HEK293 (cell line): ENCODE measurements around the gene RNMT.

Source experiments
- CTCF ChIA-PET: fragments of 350-600 bp; formaldehyde crosslinking; extraction: SDS; loops from one replicate; lab custom pipeline; 2021; ENCODE audit warnings: antibody characterized with exemption; lab: Yijun Ruan, JAX
- POLR2A ChIA-PET: fragments of 300-600 bp; formaldehyde crosslinking; extraction: SDS; loops from one replicate; lab custom pipeline; 2020; ENCODE audit warnings: antibody characterized with exemption, inconsistent platforms; lab: Yijun Ruan, JAX
- H3K27ac ChIP-seq: fragments of 200-500 bp; sonication (Bioruptor generic); 2 replicates; pipeline ENCODE4 v1.5.1; 2014; ENCODE audit warnings: low read depth, low read length, control low read depth, inconsistent platforms; ENCODE audit errors: extremely low read depth
- H3K36me3 ChIP-seq, 2 experiments: fragments of 200-500 bp in 1 of 2; sonication (Bioruptor generic) in 1 of 2; 1 replicate in 1 of 2; 2 replicates in 1 of 2; pipeline ENCODE4 v1.5.1; 2014 to 2017; ENCODE audit warnings: inconsistent platforms in 2 of 2, low read length in 2 of 2; ENCODE audit not compliant: control insufficient read depth in 2 of 2, insufficient read depth in 1 of 2
- H3K4me1 ChIP-seq: fragments of 200-500 bp; sonication (Bioruptor generic); 2 replicates; pipeline ENCODE4 v1.5.1; 2014; ENCODE audit warnings: mild to moderate bottlenecking, low read length, inconsistent platforms; ENCODE audit not compliant: control insufficient read depth, insufficient read depth
- H3K4me3 ChIP-seq: 2 replicates; pipeline ENCODE4 v1.5.1; 2011; ENCODE audit warnings: low read depth, mild to moderate bottlenecking, control low read depth, low read length, moderate library complexity
- H3K9me3 ChIP-seq: fragments of 200-500 bp; sonication (Bioruptor generic); 2 replicates; pipeline ENCODE4 v1.5.1; 2014; ENCODE audit warnings: low read depth, low read length, inconsistent platforms; ENCODE audit not compliant: control insufficient read depth, insufficient read depth
- KLF17 ChIP-seq: fragments of 450-650 bp; formaldehyde crosslinking; IDR thresholded peaks from 2 replicates; pipeline ENCODE4 v1.5.1; 2016; ENCODE audit warnings: missing biosample characterization, missing genetic modification characterization
- PBX3 ChIP-seq: sonication (generic); formaldehyde crosslinking; IDR thresholded peaks from 2 replicates; pipeline ENCODE4 v1.8.1; 2022; ENCODE audit warnings: mild to moderate bottlenecking, moderate library complexity, missing genetic modification reagents
- PRDM1 ChIP-seq: fragments of 450-650 bp; formaldehyde crosslinking; IDR thresholded peaks from 2 replicates; pipeline ENCODE4; 2016; ENCODE audit warnings: missing biosample characterization, missing genetic modification characterization
- SALL2 ChIP-seq: fragments of 450-650 bp; formaldehyde crosslinking; IDR thresholded peaks from 2 replicates; pipeline ENCODE4 v1.5.0; 2017; ENCODE audit warnings: missing biosample characterization, mild to moderate bottlenecking, missing genetic modification characterization, borderline replicate concordance
- TSHZ1 ChIP-seq: fragments of 450-650 bp; formaldehyde crosslinking; IDR thresholded peaks from 2 replicates; pipeline ENCODE4 v1.5.1; 2016; ENCODE audit warnings: missing biosample characterization, missing genetic modification characterization, borderline replicate concordance
- YY1 ChIP-seq: fragments of 450-650 bp; formaldehyde crosslinking; IDR thresholded peaks from 2 replicates; pipeline ENCODE4 v1.5.1; 2018; ENCODE audit warnings: missing biosample characterization, missing genetic modification characterization
- ZBTB44 ChIP-seq: fragments of 450-650 bp; IDR thresholded peaks from 2 replicates; pipeline ENCODE4 v1.5.1; 2018; ENCODE audit warnings: missing biosample characterization, mild to moderate bottlenecking, missing genetic modification characterization
- ZNF148 ChIP-seq: fragments of 450-650 bp; formaldehyde crosslinking; IDR thresholded peaks from 2 replicates; pipeline ENCODE4 v1.5.0; 2017; ENCODE audit warnings: missing biosample characterization, missing genetic modification characterization, borderline replicate concordance
- ZNF184 ChIP-seq: fragments of 450-650 bp; IDR thresholded peaks from 2 replicates; pipeline ENCODE4 v1.5.1; 2018; ENCODE audit warnings: missing biosample characterization, mild to moderate bottlenecking, missing genetic modification characterization
- ZNF221 ChIP-seq: fragments of 450-650 bp; formaldehyde crosslinking; IDR thresholded peaks from 2 replicates; pipeline ENCODE4 v1.5.1; 2017; ENCODE audit warnings: missing biosample characterization, missing genetic modification characterization, borderline replicate concordance
- ZNF223 ChIP-seq: fragments of 450-650 bp; formaldehyde crosslinking; IDR thresholded peaks from 2 replicates; pipeline ENCODE4 v1.5.1; 2016; ENCODE audit warnings: missing biosample characterization, missing genetic modification characterization
- ZNF302 ChIP-seq: fragments of 450-650 bp; formaldehyde crosslinking; IDR thresholded peaks from 2 replicates; pipeline ENCODE4 v1.5.1; 2016; ENCODE audit warnings: missing biosample characterization, missing genetic modification characterization, low read depth
- ZNF335 ChIP-seq: fragments of 450-650 bp; formaldehyde crosslinking; conservative IDR thresholded peaks from 2 replicates; pipeline ENCODE4 v1.5.1; 2016; ENCODE audit warnings: missing biosample characterization, missing genetic modification characterization
- ZNF488 ChIP-seq: fragments of 450-650 bp; formaldehyde crosslinking; IDR thresholded peaks from 2 replicates; pipeline ENCODE4 v1.5.1; 2016; ENCODE audit warnings: missing biosample characterization, missing genetic modification characterization
- ZNF530 ChIP-seq: fragments of 450-650 bp; formaldehyde crosslinking; IDR thresholded peaks from 2 replicates; pipeline ENCODE4 v1.5.1; 2016; ENCODE audit warnings: low read depth, missing biosample characterization, missing genetic modification characterization
- ZNF776 ChIP-seq: fragments of 450-650 bp; formaldehyde crosslinking; IDR thresholded peaks from 2 replicates; pipeline ENCODE4 v1.5.0; 2017; ENCODE audit warnings: missing biosample characterization, missing genetic modification characterization, borderline replicate concordance
- ZNF785 ChIP-seq: fragments of 450-650 bp; formaldehyde crosslinking; IDR thresholded peaks from 2 replicates; pipeline ENCODE4 v1.5.1; 2016; ENCODE audit warnings: missing biosample characterization, missing genetic modification characterization

Gene RNMT

GRCh38 chr18:13796515-13796914, 70.0 kb downstream of the RNMT start:
- TF ChIP-seq PBX3 (no peak), ZNF488 (tag by site-specific recombination) (no peak), ZNF776 (tag by site-specific recombination) (no peak), ZNF785 (tag by site-specific recombination) (no peak), YY1 (no peak), ZNF148 (tag by site-specific recombination) (no peak)
- no peaks in the 10 kb centered on the region for H3K9me3 ChIP-seq
- no peaks in the 10 kb centered on the region for H3K36me3 ChIP-seq
- POLR2A ChIA-PET, result interaction anchor here (1.5 kb wide), 1 partner anchor 69 kb away, joined by 6 read pairs; the partner anchor contains the start of genes FAM210A and RNMT
- H3K4me1 ChIP-seq, result peaks cover 3% of the 10 kb centered on the region; the same call in 1 of the 2 replicates
- no peak overlapping the region for H3K27ac ChIP-seq
- CTCF ChIA-PET, result interaction anchor here (0.8 to 3.5 kb wide), 3 partner anchors 15 to 637 kb away, joined by 3 to 36 read pairs (median 4); no protein-coding TSS in a partner anchor
- no peak overlapping the region for H3K4me3 ChIP-seq

- Histone ChIP-seq H3K36me3 (no peaks in the 10 kb centered on the region), H3K27ac (no peak overlapping the region), H3K4me1 (peaks cover 3% of the 10 kb centered on the region; the same call in 1 of the 2 replicates), H3K9me3 (no peaks in the 10 kb centered on the region), H3K4me3 (no peak overlapping the region)
- TF ChIP-seq ZNF530 (tag by site-specific recombination) (no peak), ZNF184 (tag by site-specific recombination) (no peak)
- CTCF ChIA-PET, result interaction anchor here (0.8 to 3.5 kb wide), 3 partner anchors 15 to 638 kb away, joined by 3 to 36 read pairs (median 4); no protein-coding TSS in a partner anchor
- POLR2A ChIA-PET, result interaction anchor here (1.5 kb wide), 1 partner anchor 70 kb away, joined by 6 read pairs; the partner anchor contains the start of genes FAM210A and RNMT
These were observed 70.7 kb downstream of the RNMT start for GRCh38 chr18:13797157-13797611.

- Histone ChIP-seq H3K27ac (no peak overlapping the region), H3K4me3 (no peak overlapping the region), H3K36me3 (no peaks in the 10 kb centered on the region), H3K4me1 (peaks cover 3% of the 10 kb centered on the region; the same call in 1 of the 2 replicates), H3K9me3 (no peaks in the 10 kb centered on the region)
- ChIA-PET POLR2A (no interaction called here), CTCF (no interaction called here)
- TF ChIP-seq KLF17 (no peak), ZNF223 (tag by site-specific recombination) (no peak), PRDM1 (tag by site-specific recombination) (no peak), TSHZ1 (tag by site-specific recombination) (no peak), ZNF221 (tag by site-specific recombination) (no peak), ZNF302 (tag by site-specific recombination) (no peak), ZBTB44 (tag by site-specific recombination) (no peak), ZNF335 (tag by site-specific recombination) (no peak), SALL2 (no peak)
These were observed 72.9 kb downstream of the RNMT start for GRCh38 chr18:13799396-13799795.
